Measurements from ENCODE around the gene HOXB3.
A peak's percentile ranks its signal among the peaks of the same experiment; 100 is the strongest.

The HOXB3 gene

DNA sequence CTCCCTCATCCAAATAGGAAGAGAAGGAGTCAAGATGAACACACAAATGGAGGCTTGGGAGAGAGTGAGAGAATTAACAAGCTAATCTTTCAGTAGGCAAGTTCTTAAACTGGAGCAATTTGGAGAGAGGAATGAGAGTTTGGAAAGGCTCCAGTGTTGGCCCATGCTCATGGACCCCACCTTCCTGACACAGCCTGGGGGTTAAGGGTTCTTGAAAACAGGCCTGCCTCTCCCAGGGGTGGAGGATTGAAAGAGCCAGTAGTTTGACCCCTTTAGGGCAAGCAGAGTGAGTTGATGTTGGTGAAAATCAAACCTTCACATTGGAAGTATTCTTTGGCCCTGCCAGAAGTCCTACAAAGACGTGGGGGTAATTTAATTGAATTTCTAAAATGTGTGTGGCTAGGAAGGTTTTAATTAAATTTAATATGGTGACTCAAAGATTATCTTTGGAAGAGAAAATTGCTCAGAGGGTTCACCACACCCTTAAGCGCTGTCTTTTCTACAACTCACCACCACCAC lies 5.8 kb downstream of the HOXB3 start:
- no peak for DNase-seq

- DNase-seq, result no peak
These were observed 6.3 kb downstream of the HOXB3 start for GRCh38 chr17:48583708-48584222.

GRCh38 chr17:48582750-48583069 lies 7.3 kb downstream of the HOXB3 start:
- DNase-seq, result no peak

GRCh38 chr17:48579760-48580554 lies 10.1 kb downstream of the HOXB3 start:
- peak in 1 of 2 experiments; percentile 51 for DNase-seq

- no peak for DNase-seq
These were observed 10.6 kb downstream of the HOXB3 start for GRCh38 chr17:48579471-48579759.

DNA sequence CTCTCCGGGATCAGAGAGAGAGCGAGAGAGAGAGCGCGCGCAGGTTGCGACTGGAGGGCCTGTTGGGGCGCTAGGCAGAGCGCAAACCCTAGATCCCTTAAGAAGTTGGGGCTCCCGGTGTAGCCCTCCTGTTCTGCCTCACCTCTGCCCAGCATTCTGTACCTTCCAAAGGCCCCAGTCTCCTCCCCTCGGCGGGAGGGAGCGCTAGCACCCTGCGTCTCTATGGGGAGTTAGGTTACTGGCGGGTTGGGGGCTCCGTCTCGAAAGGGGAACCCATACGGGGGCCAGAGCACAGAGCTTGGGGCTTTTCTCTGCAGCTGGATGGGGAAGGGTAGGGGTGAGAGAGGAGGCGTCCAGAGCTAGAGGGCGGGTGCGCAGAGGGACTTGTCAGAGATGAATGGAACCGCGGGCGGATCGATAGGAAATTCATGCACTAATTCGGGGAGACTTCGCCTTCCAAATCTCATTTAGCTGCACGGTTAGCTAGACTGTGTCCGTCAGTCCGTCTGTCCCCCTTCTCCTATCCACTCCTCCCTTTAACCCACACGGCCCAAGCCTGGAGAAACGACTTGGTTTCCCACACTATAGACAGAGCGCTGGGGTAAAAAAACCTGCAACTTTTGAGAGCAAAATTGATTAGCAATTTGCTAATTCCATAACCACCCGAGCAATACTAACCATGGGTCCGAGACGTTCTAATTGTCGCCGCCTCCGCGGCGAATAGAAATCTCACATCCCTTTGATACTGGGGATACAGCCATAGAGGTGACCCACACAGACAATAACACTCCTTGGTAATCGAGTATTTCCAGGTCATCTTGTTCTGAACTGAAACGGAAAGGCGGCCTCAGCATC lies 11.2 kb downstream of the HOXB3 start:
- DNase-seq, result no peak

- peak in 1 of 2 experiments; percentile 48 for DNase-seq
These were observed 12.0 kb downstream of the HOXB3 start, which contains the start of gene HOXB4 for GRCh38 chr17:48577946-48578615. TSS of gene HOXB4 (minus strand) at chr17:48578350. CDS start at chr17:48578319, 31 bp downstream.

DNA sequence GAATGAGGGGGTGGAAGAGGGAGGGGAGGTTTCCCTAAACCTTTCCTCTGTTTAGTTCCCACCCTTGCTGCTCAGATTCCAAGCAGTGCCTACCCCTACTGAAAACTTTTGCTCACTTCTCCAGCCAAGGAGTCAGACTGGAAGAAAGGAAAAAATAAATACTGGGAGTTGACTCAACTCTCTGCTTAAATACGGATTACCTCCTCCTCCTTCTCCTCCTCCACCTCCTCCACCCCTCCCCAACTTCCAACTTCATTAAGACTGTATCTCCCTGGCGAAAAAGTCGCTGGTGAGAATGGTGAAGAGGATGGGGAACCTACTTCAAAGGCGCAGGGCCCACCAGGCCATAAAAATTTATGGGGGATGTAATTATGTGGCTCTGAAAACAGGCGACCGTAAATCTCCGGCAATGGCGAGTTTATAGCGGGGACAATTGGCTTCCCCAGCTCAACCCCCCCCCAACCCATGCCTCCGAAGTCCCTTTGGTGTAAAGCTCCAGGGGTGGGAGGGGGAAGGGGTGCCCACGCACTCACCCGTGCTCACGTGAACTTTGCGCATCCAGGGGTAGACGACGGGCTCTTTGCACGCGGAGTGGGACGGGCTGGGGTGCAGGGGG lies 12.6 kb downstream of the HOXB3 start:
- no peak for DNase-seq

- peak in 1 of 2 experiments; percentile 24 for DNase-seq
These were observed 13.3 kb downstream of the HOXB3 start for GRCh38 chr17:48576479-48577309.

DNA sequence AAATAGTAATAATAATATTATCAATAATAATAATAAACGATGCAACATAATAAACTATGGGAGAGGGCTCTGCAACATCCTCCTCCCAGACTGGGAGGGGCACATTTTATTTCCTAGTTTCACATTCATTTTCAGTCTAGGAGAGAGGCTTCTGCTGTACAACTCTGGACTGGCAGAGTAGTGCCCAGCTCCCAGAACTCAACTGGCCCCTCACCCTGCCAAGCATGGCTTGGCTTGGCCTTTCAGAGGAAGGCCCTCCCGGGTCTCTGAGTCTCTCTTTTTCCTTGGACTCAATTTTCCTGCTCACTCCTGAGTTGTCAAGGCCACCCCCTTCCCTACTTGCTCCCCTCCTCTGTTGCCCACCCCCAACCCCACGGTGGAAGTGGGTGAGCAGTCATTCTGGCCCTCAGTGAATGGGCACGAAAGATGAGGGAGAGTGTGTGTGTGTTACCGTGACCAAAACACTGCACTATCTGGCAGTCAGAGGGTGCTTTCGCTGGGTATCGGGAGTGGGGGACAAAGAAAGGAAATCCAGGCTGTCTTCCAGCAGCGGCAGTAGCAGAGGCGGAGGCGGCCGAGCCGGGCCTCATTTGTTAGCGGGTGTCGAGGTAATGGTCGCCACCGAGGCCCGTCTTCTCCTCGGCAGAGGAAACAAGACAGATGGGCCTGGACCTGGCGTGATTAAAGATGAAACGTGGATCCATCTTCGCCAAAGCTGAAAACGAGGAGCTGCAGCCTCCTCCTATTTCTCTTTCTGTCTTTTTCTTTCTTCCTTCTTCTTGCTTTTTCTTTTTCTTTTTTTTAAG lies 14.2 kb downstream of the HOXB3 start:
- DNase-seq, result no peak

GRCh38 chr17:48575066-48575582 lies 14.9 kb downstream of the HOXB3 start:
- DNase-seq, result peak in 1 of 2 experiments; percentile 34

DNA sequence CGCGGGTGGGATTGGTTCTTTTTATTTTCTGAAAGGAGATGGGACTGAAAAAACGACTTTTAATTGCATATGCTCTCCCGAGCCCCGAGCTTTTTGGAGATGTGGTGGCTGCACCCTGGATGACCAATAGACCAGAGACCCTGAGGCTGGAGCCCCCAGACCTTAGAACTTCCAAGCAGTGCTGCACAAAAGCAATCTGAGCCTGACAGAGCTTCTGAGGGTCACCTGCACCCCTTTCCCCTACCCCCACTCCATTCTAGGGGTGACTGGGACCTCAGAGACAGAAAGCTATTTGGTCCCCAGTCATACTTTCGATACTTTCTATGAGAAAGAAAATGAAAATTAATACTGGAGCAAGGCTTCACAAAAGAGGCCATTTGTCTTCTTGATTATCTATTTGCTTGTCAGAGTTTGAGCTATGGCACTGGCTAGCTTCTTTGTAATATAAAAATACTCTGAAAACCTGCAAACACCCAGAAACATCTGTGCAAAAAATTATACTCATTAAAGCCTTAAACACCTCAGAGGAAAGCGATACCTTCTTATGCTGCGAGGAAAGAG lies 15.5 kb downstream of the HOXB3 start:
- DNase-seq, result no peak

DNA sequence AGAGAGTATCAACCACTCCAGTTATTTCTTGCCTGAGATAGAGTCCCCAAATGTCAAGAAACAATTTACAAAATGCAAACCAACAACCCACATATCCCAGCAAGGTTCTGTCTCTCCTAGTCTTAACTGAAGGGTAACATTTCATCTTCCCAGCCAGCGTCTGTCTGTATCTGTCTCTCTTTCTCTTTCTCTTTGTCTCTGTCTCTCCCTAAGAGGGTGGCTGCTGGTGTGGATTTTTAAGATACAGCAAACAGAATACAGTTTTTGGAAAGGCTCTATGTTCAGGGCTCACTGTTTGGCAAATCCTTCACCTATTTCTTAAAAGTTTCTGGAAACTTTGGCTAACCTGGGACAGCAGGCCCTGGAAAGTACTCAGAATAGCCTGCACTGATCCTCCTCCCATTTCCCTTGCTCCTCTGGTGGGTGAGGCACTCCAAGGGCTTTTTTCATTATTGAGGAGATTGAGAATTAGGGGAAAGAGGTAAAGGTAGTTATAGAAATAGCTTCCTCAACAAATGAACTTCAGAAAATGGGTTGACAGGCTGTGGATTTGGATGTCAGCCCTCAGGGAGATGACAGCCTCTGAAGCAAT lies 18.1 kb downstream of the HOXB3 start:
- DNase-seq, result no peak

DNA sequence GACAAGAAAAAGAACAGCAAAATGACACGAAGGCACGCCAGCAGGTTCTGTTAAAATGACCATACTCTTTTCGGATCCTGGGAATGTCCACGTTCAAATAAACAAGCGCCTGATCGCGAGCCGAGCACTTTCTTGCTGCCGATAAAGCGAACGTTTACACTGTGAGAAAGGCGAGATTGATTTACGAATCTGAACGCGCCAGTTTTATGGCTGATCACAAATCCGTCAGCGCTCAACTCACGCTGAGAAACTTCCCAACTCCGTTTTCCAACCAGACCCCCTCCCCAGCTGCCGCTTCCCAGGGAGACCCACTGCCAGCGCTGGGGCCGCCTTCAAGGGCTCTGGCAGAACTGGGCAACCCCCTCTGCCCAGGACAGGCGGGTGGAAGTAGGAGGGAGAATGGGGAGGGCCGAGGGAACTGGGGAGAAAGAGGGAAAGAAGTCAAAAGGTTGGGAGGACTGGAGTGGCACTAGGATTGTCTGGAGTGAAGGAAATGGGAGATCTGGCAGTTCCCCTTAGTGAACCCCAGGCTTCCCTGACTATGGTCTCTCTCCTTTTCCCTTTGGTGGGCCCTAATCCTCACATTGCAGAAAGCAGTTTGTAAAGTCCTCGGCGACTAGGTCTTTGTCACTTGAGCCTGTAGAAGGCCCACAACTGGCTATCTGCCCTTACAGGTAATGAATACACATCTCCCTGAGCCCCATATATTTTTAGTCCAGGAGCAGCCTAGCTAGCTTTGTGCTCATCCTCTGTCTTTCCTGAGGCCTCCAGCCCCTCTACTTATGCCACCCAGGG lies 18.8 kb downstream of the HOXB3 start:
- no peak for DNase-seq

DNA sequence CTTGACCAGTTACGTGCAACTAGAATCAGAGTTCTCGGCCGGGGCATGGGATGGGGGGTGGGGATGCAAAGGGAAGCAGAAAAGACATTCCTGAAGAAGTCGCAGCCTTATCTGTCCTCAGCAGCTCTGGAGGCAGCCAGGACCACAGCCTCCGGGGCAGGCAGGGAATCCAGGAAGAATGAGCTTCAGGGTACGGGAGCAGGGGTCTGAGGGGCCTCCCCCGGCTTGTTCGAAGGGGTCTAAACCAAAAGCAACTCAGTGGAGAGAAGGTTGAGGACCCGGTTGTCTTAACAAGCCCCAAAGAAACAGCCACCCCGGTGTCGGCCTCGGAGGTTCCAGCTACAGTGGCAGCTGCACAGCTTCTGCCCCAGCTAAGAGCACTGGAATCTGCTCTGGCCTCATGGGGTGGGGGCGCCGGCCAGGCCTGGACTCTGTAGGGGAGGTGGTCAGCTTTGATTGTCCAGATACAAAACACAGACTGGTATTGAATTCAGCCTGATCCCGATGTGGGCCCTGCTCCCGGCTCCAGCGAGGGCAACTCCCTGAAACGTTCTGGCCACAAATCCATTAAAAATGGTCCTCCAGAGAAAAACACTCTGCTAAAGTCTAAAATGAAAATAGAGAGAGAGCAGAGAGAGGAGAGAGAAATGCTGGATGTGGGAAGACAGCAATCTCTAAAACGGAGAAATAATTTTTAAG lies 19.6 kb downstream of the HOXB3 start:
- no peak for DNase-seq

GRCh38 chr17:48569674-48570324 lies 20.2 kb downstream of the HOXB3 start:
- DNase-seq, result no peak

DNA sequence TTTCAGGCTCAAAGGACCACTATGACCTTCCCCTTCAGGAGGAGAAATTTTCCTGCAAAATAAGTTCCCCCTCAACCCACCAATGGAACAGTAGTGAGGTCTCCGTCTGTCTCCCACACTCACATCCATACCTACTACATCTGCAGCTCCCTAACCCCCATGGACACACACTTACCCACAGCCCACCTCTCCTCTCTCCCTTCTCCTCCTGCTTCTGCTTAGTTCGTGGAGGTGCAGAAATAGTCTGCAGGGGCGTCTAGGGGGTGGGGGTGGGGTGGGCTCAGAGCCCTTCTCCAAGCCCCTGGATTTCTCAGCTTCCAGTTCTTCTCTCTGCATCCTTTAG lies 20.8 kb downstream of the HOXB3 start:
- no peak for DNase-seq

Data from NCI-H526 (cell line).